NCI-H1417 (cell line): ENCODE results near the gene APOBEC3B.
"Not testable (repeated sequence)": the region's sequence is repeated elsewhere in the genome, so short reads cannot be mapped to it uniquely, and the experiment has no call there.

Source experiments
- DNase-seq, 3 experiments: peaks; one replicate each; lab custom pipeline; 2025; lab: John Stamatoyannopoulos, UW

The APOBEC3B gene

GRCh38 chr22:38997518-38997917 lies 15.4 kb downstream of the APOBEC3B start:
- DNase-seq, result no peak

- peak in 2 of 3 experiments; percentile 2 to 65 for DNase-seq
Measured at GRCh38 chr22:39003165-39003638, 21.1 kb downstream of the APOBEC3B start.

DNA sequence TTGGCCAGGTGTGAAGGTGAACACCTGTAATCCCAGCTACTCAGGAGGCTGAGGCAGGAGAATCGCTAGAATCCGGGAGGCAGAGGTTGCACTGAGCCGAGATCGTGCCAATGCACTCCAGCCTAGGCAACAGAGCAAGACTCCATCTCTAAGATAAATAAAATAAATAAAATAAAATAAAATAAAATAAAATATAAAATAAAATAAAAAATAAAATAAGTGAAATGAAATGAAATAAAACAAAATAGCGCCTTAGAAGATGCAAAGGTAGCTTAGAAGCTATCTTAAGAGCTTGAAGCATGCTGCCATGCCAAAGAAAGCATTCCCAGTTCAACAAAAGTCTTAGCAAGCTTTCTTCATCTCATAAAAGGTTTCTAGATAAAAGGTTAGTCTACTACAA lies 25.0 kb downstream of the APOBEC3B start:
- DNase-seq, result no peak

- DNase-seq, result not testable (repeated sequence)
Measured at GRCh38 chr22:39008271-39008850, 26.2 kb downstream of the APOBEC3B start.

DNA sequence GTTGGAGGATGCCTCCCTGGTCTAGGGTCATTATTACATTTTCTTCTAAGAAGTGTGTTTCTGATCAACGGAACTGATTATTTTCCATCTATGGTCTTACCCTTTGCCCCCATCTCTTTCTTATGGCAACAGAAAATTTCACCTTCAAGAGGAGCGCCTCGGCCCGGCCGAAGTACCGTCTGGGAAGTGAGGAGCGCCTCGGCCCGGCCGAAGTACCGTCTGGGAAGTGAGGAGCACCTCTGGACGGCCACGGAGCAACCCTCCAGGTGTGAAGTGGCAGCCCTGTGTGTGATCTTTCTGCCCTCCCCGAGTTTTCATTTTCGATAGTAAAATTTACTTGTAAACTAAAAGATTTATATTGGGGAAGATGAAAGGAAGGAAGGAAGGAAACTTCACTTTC lies 28.8 kb downstream of the APOBEC3B start:
- DNase-seq, result no peak

GRCh38 chr22:39012533-39013511 lies 30.7 kb downstream of the APOBEC3B start:
- DNase-seq, result no peak

GRCh38 chr22:39013561-39013941 lies 31.4 kb downstream of the APOBEC3B start:
- DNase-seq, result not testable (repeated sequence)

DNA sequence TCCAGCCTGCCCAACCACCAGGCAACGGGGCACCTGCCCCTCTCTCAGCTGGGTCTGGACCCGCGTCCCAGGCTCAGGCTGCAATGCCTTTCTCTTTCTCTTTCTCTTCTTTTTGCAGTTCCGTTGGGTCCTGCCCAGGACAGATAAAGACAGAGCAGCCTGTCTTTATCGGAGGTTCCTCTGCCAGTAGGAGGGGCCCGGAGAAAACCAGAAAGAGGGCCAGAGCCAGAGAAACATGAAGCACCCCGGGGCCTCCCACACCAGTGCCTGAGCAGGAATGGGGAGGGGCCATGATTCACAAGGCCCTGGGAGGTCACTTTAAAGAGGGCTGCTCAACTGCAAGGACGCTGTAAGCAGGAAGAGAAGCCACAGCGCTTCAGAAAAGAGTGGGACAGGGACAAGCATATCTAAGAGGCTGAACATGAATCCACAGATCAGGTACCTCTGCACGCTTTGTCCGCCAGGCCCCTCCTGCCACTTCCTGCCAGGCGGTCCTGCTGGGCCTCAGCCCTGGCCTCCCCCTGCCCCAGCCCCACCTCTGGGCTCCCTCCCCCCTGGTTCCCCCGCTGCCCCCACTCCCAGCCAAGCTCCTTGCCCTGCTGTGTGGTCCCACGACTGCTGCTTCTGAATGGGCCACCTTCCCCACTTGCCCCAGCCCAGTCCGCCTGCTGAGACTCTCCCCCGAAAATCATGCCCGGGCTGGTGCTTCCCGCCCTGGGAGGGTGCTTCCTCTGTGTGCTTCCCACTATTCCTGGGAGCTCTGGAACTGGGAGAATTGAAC lies 32.0 kb downstream of the APOBEC3B start, which contains the start of gene APOBEC3C:
Gene APOBEC3C, plus strand, starts transcription at position 316 of the 781 bp plus-strand sequence. Its CDS starts 106 bp downstream, at position 422.
- peak in 1 of 3 experiments; percentile 3 for DNase-seq

DNA sequence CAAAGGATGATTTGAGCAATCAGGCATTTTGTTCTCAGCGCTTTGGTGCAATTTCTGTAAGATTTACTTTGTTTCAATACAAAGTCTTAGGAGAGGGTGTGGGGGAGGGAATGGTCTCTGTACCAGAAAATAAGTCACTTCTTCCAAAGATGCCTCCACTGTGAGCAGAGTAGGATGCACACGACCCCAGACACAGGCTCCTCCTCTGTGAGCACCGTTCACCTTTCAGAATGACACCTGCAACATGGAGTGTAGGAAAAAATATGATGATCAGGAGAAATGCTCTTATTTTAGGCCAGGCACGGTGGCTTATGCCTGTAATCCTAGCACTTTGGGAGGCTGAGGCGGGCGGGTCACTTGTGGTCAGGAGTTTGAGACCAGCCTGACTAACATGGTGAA lies 32.6 kb downstream of the APOBEC3B start:
- not testable (repeated sequence) for DNase-seq

DNA sequence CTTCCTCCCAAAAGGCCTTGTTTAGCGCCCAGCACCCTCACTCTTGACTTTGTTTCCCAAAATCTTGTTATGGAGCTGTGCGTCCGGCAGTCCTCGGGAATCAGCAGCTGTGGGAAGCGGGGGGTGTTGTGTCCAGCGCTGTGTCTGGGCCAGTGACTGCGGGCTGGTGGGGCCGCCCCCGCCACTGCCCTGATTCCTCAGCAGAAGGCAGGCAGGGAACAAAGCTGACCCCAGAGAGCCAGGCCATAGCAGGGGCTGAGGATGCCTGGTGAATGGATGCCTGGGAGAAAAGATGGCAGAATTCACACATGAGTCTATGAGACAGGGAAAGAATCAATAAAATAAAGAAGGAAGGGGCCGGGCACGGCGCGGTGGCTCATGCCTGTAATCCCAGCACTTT lies 34.4 kb downstream of the APOBEC3B start:
- DNase-seq, result no peak

DNA sequence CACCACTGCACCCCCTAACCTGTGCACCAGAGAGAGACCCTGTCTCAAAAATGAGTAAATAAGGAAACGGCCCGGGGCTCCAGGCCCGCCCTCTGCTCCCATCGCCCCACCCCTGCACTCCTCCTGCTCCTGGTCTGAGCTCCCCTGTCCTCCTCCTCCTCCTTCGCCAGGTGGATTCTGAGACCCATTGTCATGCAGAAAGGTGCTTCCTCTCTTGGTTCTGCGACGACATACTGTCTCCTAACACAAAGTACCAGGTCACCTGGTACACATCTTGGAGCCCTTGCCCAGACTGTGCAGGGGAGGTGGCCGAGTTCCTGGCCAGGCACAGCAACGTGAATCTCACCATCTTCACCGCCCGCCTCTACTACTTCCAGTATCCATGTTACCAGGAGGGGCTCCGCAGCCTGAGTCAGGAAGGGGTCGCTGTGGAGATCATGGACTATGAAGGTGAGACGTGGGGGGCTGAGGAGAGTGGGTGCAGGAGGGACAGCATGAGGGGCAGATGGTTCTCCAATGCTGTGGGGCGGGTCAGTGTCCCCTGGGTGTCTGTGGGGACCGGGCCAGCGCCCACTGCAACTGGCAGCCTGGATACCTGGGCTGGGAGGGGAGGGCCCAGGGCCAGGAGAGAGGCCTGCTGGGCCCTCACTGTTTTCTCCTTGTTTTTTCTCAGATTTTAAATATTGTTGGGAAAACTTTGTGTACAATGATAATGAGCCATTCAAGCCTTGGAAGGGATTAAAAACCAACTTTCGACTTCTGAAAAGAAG lies 35.6 kb downstream of the APOBEC3B start:
- no peak for DNase-seq

- not testable (repeated sequence) for DNase-seq
Measured at GRCh38 chr22:39020021-39020651, 38.0 kb downstream of the APOBEC3B start.

DNA sequence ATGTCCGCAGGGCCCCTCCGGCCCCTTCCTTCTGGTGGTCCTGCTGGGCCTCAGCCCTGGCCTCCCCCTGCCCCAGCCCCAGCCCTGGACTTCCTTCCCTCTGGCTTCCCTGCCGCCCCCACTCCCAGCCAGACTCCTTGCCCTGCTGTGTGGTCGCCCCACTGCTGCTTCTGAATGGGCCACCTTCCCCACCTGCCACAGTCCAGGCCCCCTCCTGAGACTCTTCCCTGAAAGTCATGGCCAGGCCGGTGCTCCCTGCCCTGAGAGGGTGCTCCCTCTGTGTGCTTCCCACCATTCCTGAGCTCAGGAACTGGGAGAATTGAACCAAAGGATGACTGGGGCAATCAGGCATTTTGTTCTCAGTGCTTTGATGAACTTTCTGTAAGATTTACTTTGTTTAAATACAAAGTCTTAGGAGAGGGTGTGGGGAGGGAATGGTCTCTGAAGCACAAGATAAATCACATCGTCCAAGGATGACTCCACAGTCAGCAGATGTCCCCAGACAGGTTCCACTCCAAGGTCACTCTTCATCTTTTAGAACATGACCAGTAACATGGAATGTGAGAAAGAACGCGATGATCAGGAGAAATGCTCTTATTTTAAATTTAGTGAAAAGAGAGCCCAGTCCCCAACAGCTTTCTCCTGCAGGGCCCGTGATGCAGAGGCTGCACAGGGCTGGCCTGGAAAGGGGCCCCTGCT lies 39.6 kb downstream of the APOBEC3B start:
- DNase-seq, result no peak

- DNase-seq, result no peak
Measured at GRCh38 chr22:39024519-39025308, 42.6 kb downstream of the APOBEC3B start.

GRCh38 chr22:39026509-39027150 lies 44.5 kb downstream of the APOBEC3B start:
- no peak for DNase-seq

DNA sequence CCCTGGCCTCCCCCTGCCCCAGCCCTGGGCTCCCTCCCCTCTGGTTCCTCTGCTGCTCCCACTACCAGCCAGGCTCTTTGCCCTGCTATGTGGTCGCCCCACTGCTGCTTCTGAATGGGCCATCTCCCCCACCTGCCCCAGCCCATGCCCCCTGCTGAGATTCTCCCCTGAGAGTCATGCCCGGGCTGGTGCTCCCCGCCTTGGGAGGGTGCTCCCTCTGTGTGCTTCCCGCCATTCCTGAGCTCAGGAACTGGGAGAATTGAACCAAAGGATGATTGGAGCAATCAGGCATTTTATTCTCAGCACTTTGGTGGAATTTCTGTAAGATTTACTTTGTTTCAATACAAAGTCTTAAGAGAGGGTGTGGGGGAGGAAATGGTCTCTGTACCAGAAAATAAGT lies 45.6 kb downstream of the APOBEC3B start:
- DNase-seq, result no peak

DNA sequence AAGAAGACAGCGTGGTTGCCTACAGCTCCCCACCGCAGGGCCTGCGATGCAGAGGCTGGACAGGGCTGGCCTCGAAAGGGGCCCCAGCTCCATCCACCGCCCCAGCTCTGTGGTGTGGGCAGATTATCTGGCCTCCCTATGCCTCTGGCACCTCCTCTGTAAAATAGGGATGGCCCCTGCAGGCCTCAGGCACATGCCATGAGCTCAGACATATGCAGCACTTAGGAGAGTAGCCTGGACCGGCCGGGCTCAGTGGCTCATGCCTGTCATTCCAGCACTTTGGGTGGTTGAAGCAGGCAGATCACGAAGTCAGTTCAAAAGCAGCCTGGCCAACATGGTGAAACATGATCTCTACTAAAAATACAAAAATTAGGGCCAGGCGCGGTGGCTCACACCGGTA lies 46.1 kb downstream of the APOBEC3B start:
- DNase-seq, result no peak

DNA sequence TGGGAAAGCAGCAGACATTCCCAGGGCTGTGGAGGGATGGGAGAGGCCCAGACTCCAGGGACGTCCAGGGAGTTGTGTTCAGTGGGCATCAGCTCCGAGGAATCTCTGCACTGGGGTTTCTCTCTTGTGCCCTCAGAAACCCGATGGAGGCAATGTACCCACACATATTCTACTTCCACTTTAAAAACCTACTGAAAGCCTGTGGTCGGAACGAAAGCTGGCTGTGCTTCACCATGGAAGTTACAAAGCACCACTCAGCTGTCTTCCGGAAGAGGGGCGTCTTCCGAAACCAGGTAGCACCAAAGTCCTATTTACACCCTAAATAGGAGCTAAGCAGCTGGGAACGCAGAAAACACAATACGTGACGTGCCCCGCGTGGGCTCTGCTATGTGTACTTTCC lies 47.1 kb downstream of the APOBEC3B start:
- DNase-seq, result no peak

GRCh38 chr22:39030705-39031104 lies 48.6 kb downstream of the APOBEC3B start:
- DNase-seq, result no peak
